Measurements from ENCODE around the gene MBTD1.

DNA sequence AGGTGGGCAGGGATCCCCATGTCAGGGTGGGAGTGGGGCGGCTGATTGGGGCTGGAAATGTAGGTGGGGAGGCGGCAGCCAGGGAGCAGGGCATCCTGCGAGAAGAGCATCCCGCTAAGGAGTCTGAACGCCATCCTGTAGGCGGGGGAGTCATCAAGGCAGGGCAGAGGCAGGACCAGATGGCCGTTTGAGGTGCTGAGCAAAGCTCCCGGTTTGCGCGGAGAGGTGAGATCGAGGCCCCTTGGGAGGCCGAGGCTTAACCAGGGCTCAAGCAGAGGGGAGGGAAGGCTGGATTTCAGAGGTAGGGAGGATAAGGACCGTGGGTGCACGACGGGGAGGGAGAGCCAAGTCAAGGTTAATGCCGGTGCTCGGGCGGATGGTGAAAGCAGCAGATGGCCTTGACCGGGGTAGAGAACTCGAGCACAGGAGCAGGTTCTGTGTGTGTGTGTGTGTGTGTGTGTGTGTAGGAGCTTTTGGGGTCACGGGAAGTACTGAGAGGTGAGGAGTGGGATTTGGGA is 94.1 kb downstream of the MBTD1 start:
- TF ChIP-seq, protein P1, sequence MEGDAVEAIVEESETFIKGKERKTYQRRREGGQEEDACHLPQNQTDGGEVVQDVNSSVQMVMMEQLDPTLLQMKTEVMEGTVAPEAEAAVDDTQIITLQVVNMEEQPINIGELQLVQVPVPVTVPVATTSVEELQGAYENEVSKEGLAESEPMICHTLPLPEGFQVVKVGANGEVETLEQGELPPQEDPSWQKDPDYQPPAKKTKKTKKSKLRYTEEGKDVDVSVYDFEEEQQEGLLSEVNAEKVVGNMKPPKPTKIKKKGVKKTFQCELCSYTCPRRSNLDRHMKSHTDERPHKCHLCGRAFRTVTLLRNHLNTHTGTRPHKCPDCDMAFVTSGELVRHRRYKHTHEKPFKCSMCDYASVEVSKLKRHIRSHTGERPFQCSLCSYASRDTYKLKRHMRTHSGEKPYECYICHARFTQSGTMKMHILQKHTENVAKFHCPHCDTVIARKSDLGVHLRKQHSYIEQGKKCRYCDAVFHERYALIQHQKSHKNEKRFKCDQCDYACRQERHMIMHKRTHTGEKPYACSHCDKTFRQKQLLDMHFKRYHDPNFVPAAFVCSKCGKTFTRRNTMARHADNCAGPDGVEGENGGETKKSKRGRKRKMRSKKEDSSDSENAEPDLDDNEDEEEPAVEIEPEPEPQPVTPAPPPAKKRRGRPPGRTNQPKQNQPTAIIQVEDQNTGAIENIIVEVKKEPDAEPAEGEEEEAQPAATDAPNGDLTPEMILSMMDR (IDR thresholded peaks at IDR 0.05): no peak
- TF ChIP-seq POLR2A (IDR thresholded peaks at IDR 0.05): peak in 2 of 3 donors; percentile 94 to 96

All from body of pancreas (tissue), 4 donors.